ENCODE results near the gene P2RY2. TPM values are rescaled to one million over a fixed set of nuclear protein-coding genes. Genes with fewer than 3 reads are reported as not detected.

The P2RY2 gene
- total and polyA plus RNA-seq, 2 of the 8 experiments (the other 6 are each of a cell fraction or from before 2014, with no cell fraction given): 1.0 to 1.5 TPM

- H3K4me3 ChIP-seq (ENCODE audit: extremely low read depth in 1 of 4, insufficient read depth in 2 of 4, low read depth in 3 of 4, low read length in 4 of 4): no peak overlapping the region
- H2BK20ac ChIP-seq (ENCODE audit: low read length): no peak overlapping the region
- ChIA-PET POLR2A (ENCODE audit: partially characterized antibody) (no interaction called here), CTCF (ENCODE audit: partially characterized antibody) (interaction anchor here (0.8 to 14.5 kb wide), 8 partner anchors 11 to 110 kb away, joined by 3 to 451 read pairs (median 4); no protein-coding TSS in a partner anchor)
- 0 out of 2 replicates have a peak overlapping the region, but pooled peaks have one; percentile 24 for H2AK5ac ChIP-seq (ENCODE audit: low read depth, low read length)
- 82% methylated on average over 3 of the region's 3 CpGs; no CpG with 5 or more reads in 1 of the 2 experiments for WGBS, 2 experiments (ENCODE audit: extremely low coverage in 1 of 2, insufficient coverage in 1 of 2, insufficient read length in 1 of 2, insufficient replicate concordance in 2 of 2, low coverage in 1 of 2, low lambda C conversion rate in 2 of 2, missing lambda C conversion rate in 1 of 2)
- H4K91ac ChIP-seq (replicated peaks; ENCODE audit: insufficient read length, low read length): no peak overlapping the region
- H3K27ac ChIP-seq (ENCODE audit: low read depth, low read length): no peak overlapping the region
- H3K36me3 ChIP-seq (ENCODE audit: control insufficient read depth in 2 of 4, insufficient read depth in 4 of 4, low read length in 3 of 4): no peaks in the 10 kb centered on the region
- H3K4me2 ChIP-seq (ENCODE audit: insufficient read depth in 1 of 2, low read depth in 2 of 2, low read length in 2 of 2): no peak overlapping the region
- H3K4me1 ChIP-seq (replicated peaks in 1 of 4; ENCODE audit: control insufficient read depth in 3 of 4, insufficient read depth in 4 of 4, low read length in 3 of 4): peaks cover 4 to 12% (median 9%) of the 10 kb centered on the region in 4 experiments; a peak in 6 of 7 replicates
- H4K5ac ChIP-seq (ENCODE audit: insufficient read length, low read depth, low read length): no peak overlapping the region
- H3K9me3 ChIP-seq (ENCODE audit: insufficient read depth in 2 of 2, low read depth in 1 of 2, low read length in 1 of 2): no peaks in the 10 kb centered on the region
- H3K18ac ChIP-seq (ENCODE audit: extremely low read depth, low read length): no peak overlapping the region
- no peaks in the 10 kb centered on the region for H3K79me1 ChIP-seq (ENCODE audit: low read depth, low read length)
- no peak overlapping the region for H3K23ac ChIP-seq (ENCODE audit: insufficient read length)
- H3K27me3 ChIP-seq (replicated peaks in 1 of 4; ENCODE audit: control insufficient read depth in 3 of 4, extremely low read depth in 1 of 4, insufficient read depth in 3 of 4, low read length in 3 of 4): no peaks in the 10 kb centered on the region
- no peak overlapping the region for H3K14ac ChIP-seq (ENCODE audit: insufficient read length)
- H4K8ac ChIP-seq (ENCODE audit: extremely low read depth, insufficient read depth, low read length): no peak overlapping the region; the same call in 1 of the 2 replicates
- DNase-seq (ENCODE audit: low read depth in 1 of 2, low spot score in 2 of 2): no peak
- no peak overlapping the region for H3K56ac ChIP-seq (replicated peaks; ENCODE audit: insufficient read length, low read depth, low read length)
- H3K9ac ChIP-seq (replicated peaks in 1 of 4; ENCODE audit: extremely low read depth in 1 of 4, low read depth in 3 of 4, low read length in 3 of 4): no peak overlapping the region
- H3K4ac ChIP-seq (replicated peaks; ENCODE audit: insufficient read length, low read depth, low read length): no peak overlapping the region
- no peak overlapping the region for H2BK5ac ChIP-seq (ENCODE audit: low read depth, low read length)
- H2BK120ac ChIP-seq (replicated peaks; ENCODE audit: low read depth, low read length): no peak overlapping the region
- H4K20me1 ChIP-seq (replicated peaks in 1 of 2; ENCODE audit: control insufficient read depth in 1 of 2, insufficient read depth in 2 of 2, low read length in 2 of 2): no peaks in the 10 kb centered on the region
- TF ChIP-seq BCL11A (IDR thresholded peaks at IDR 0.05; ENCODE audit: low read depth in 2 of 2, low read length in 2 of 2) (no peak), EP300 (IDR thresholded peaks at IDR 0.05; ENCODE audit: borderline replicate concordance in 1 of 2, low read depth in 2 of 2, low read length in 2 of 2) (no peak), YY1 (IDR thresholded peaks at IDR 0.05; ENCODE audit: low read depth, low read length) (no peak), CBX5 (IDR thresholded peaks at IDR 0.05; ENCODE audit: low read depth, low read length) (no peak), BRCA1 (IDR thresholded peaks at IDR 0.05; ENCODE audit: low read depth, low read length) (no peak)
- TF ChIP-seq, protein P1, sequence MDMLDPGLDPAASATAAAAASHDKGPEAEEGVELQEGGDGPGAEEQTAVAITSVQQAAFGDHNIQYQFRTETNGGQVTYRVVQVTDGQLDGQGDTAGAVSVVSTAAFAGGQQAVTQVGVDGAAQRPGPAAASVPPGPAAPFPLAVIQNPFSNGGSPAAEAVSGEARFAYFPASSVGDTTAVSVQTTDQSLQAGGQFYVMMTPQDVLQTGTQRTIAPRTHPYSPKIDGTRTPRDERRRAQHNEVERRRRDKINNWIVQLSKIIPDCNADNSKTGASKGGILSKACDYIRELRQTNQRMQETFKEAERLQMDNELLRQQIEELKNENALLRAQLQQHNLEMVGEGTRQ (IDR thresholded peaks at IDR 0.05; ENCODE audit: low read length): no peak
- FAIRE-seq: no peak
- no peak overlapping the region for H2BK12ac ChIP-seq (ENCODE audit: low read depth, low read length)
- H3K79me2 ChIP-seq (ENCODE audit: control insufficient read depth in 1 of 2, insufficient read depth in 2 of 2, low read length in 2 of 2): no peaks in the 10 kb centered on the region
- H2AFZ ChIP-seq (ENCODE audit: low read length): no peak overlapping the region
- no peak overlapping the region for H2BK15ac ChIP-seq (ENCODE audit: low read length)
- H3K23me2 ChIP-seq (ENCODE audit: low read depth, low read length): peaks cover under 1% of the 10 kb centered on the region; the same call in 1 of the 2 replicates
Measured at GRCh38 chr11:73195191-73196007, 22.7 kb upstream of the P2RY2 start.
